SK-N-SH (cell line): ENCODE data around the gene CCM2. TPM values are rescaled to one million over a fixed set of nuclear protein-coding genes. Genes with fewer than 3 reads are reported as not detected.
A peak's percentile ranks its signal among the peaks of the same experiment; 100 is the strongest.

Experiments used
- CTCF ChIA-PET: fragments of 300-600, 350-600 bp; formaldehyde crosslinking; extraction: SDS; loops from one replicate; lab custom pipeline; 2021; lab: Yijun Ruan, JAX
- POLR2A ChIA-PET: fragments of 350-600 bp; sonication (Branson Sonifier 250); formaldehyde crosslinking; extraction: SDS; loops from one replicate; lab custom pipeline; 2020; ENCODE audit warnings: antibody characterized with exemption, inconsistent platforms; lab: Yijun Ruan, JAX
- DNase-seq: peaks from one replicate; pipeline ENCODE4 v3.0.0; 2012
- H2AFZ ChIP-seq: fragments of 200-600 bp; sonication (generic); 2 replicates; pipeline ENCODE4 v1.8.1; 2016; ENCODE audit warnings: antibody characterized with exemption, mild to moderate bottlenecking, low read depth
- H3F3A ChIP-seq: fragments of 200-600 bp; sonication (generic); replicated peaks from 2 replicates; pipeline ENCODE3; 2016; ENCODE audit warnings: antibody characterized with exemption, mild to moderate bottlenecking; ENCODE audit not compliant: insufficient read depth
- H3K27ac ChIP-seq, 2 experiments: fragments of 200-500 bp in 1 of 2; fragments of 200-600 bp in 1 of 2; sonication (Bioruptor generic) in 1 of 2; sonication (generic), shearing (Covaris generic) in 1 of 2; 2 replicates each; pipeline versions ENCODE4 v1.5.1 to v1.6.1; 2014 to 2016; ENCODE audit warnings: low read depth in 2 of 2, inconsistent platforms in 1 of 2, low read length in 1 of 2, mild to moderate bottlenecking in 1 of 2, mixed read lengths in 1 of 2
- H3K27me3 ChIP-seq: fragments of 200-600 bp; sonication (generic), shearing (Covaris generic); 2 replicates; pipeline ENCODE4 v1.6.1; 2016; ENCODE audit warnings: mixed run types; ENCODE audit not compliant: insufficient read depth
- H3K36me3 ChIP-seq, 2 experiments: fragments of 200-500 bp in 1 of 2; fragments of 200-600 bp in 1 of 2; sonication (Bioruptor generic) in 1 of 2; sonication (generic) in 1 of 2; replicated peaks in 1 of 2; 2 replicates each; pipeline versions ENCODE3 to v1.5.1; 2014 to 2016; ENCODE audit warnings: low read length in 1 of 2, mild to moderate bottlenecking in 1 of 2; ENCODE audit not compliant: insufficient read depth in 2 of 2, control insufficient read depth in 1 of 2
- H3K4me1 ChIP-seq, 2 experiments: fragments of 200-500 bp in 1 of 2; fragments of 200-600 bp in 1 of 2; sonication (Bioruptor generic) in 1 of 2; sonication (generic), shearing (Covaris generic) in 1 of 2; 2 replicates each; pipeline versions ENCODE4 v1.5.1 to v1.6.1; 2014 to 2016; ENCODE audit warnings: low read depth in 1 of 2, low read length in 1 of 2, mixed run types in 1 of 2; ENCODE audit not compliant: insufficient read depth in 2 of 2, control insufficient read depth in 1 of 2
- H3K4me2 ChIP-seq: fragments of 200-600 bp; sonication (generic), shearing (Covaris generic); 2 replicates; pipeline ENCODE4 v1.6.1; 2017; ENCODE audit warnings: mixed run types
- H3K4me3 ChIP-seq, 2 experiments: fragments of 200-500 bp in 1 of 2; fragments of 200-600 bp in 1 of 2; sonication (Bioruptor generic) in 1 of 2; sonication (generic), shearing (Covaris generic) in 1 of 2; 2 replicates each; pipeline versions ENCODE4 v1.5.1 to v1.8.1; 2014 to 2016; ENCODE audit warnings: low read depth in 2 of 2, inconsistent platforms in 1 of 2, low read length in 1 of 2, mild to moderate bottlenecking in 1 of 2, mixed read lengths in 1 of 2, moderate library complexity in 1 of 2
- H3K79me2 ChIP-seq: fragments of 200-600 bp; sonication (generic); 2 replicates; pipeline ENCODE4 v1.8.1; 2017; ENCODE audit warnings: mild to moderate bottlenecking; ENCODE audit not compliant: insufficient read depth
- H3K9ac ChIP-seq: fragments of 200-600 bp; sonication (generic); 2 replicates; pipeline ENCODE4 v1.6.1; 2017; ENCODE audit warnings: mixed run types
- H3K9me2 ChIP-seq: fragments of 200-600 bp; sonication (generic); 2 replicates; pipeline ENCODE4 v1.6.1; 2017; ENCODE audit warnings: mixed run types
- H3K9me3 ChIP-seq: fragments of 200-600 bp; sonication (generic); 2 replicates; pipeline ENCODE4 v1.6.1; 2017; ENCODE audit warnings: mixed run types, mild to moderate bottlenecking, moderate library complexity
- H4K20me1 ChIP-seq: fragments of 200-600 bp; sonication (generic); 2 replicates; pipeline ENCODE4 v1.6.1; 2017; ENCODE audit warnings: mild to moderate bottlenecking, mixed run types; ENCODE audit not compliant: insufficient read depth
- EP300 ChIP-seq, 2 experiments: IDR thresholded peaks; 2 replicates each; pipeline versions ENCODE4 v1.4.0 to v1.6.1; 2012; ENCODE audit warnings: borderline replicate concordance in 1 of 2, low read depth in 1 of 2, low read length in 1 of 2
- EZH2phosphoT487 ChIP-seq: fragments of 200-600 bp; sonication (generic); IDR thresholded peaks from 2 replicates; pipeline ENCODE4 v1.6.1; 2017; ENCODE audit warnings: low read depth, mixed run types, mild to moderate bottlenecking, antibody characterized with exemption, moderate library complexity, borderline replicate concordance
- FOSL2 ChIP-seq: IDR thresholded peaks from 2 replicates; pipeline ENCODE4 v1.4.0; 2012; ENCODE audit warnings: low read depth, mild to moderate bottlenecking, moderate library complexity, borderline replicate concordance
- IRF3 ChIP-seq: fragments of 150-350 bp; IDR thresholded peaks from 2 replicates; pipeline ENCODE4 v1.6.1; 2016; ENCODE audit warnings: mild to moderate bottlenecking, low read depth, low read length
- JUND ChIP-seq: IDR thresholded peaks from 2 replicates; pipeline ENCODE4 v1.4.0; 2012
- MXI1 ChIP-seq: IDR thresholded peaks from 2 replicates; pipeline ENCODE4 v1.6.1; 2012; ENCODE audit warnings: mild to moderate bottlenecking, low read depth, low read length, improper control_type of control experiment
- NFIC ChIP-seq: IDR thresholded peaks from 2 replicates; pipeline ENCODE4 v1.4.0; 2012; ENCODE audit warnings: borderline replicate concordance
- PBX3 ChIP-seq: IDR thresholded peaks from 2 replicates; pipeline ENCODE4; 2012
- POLR2AphosphoS5 ChIP-seq: IDR thresholded peaks from 2 replicates; pipeline ENCODE4 v1.6.1; 2012; ENCODE audit warnings: low read depth, low read length
- RAD21 ChIP-seq: IDR thresholded peaks from 2 replicates; pipeline ENCODE4 v1.6.1; 2012; ENCODE audit warnings: mild to moderate bottlenecking, low read length
- RCOR1 ChIP-seq: fragments of 150-350 bp; IDR thresholded peaks from 2 replicates; pipeline ENCODE4 v1.6.1; 2017; ENCODE audit warnings: antibody characterized with exemption, low read length
- REST ChIP-seq: IDR thresholded peaks from 2 replicates; pipeline ENCODE4 v1.6.1; 2012; ENCODE audit warnings: mild to moderate bottlenecking, low read depth, low read length, moderate library complexity
- RFX5 ChIP-seq: IDR thresholded peaks from 2 replicates; pipeline ENCODE4 v1.6.1; 2012; ENCODE audit warnings: mild to moderate bottlenecking, improper control_type of control experiment, low read length
- RXRA ChIP-seq: IDR thresholded peaks from 2 replicates; pipeline ENCODE4 v1.4.0; 2012; ENCODE audit warnings: low read depth, mild to moderate bottlenecking, borderline replicate concordance
- SIN3A ChIP-seq: IDR thresholded peaks from 2 replicates; pipeline ENCODE4 v1.6.1; 2012; ENCODE audit warnings: low read depth, mild to moderate bottlenecking, low read length, moderate library complexity, borderline replicate concordance
- SMC3 ChIP-seq: IDR thresholded peaks from 2 replicates; pipeline ENCODE4 v1.6.1; 2012; ENCODE audit warnings: low read depth, low read length, improper control_type of control experiment
- TEAD4 ChIP-seq: IDR thresholded peaks from 2 replicates; pipeline ENCODE4 v1.4.0; 2012; ENCODE audit warnings: mild to moderate bottlenecking, borderline replicate concordance; ENCODE audit not compliant: insufficient read depth
- USF1 ChIP-seq: IDR thresholded peaks from 2 replicates; pipeline ENCODE4 v1.4.0; 2012; ENCODE audit warnings: low read depth, borderline replicate concordance
- WGBS: methylation state at CpG from one replicate; pipeline ENCODE4 v1.1.6; 2017; ENCODE audit warnings: low lambda C conversion rate; 5-methylcytosine and 5-hydroxymethylcytosine counted together
- polyA plus RNA-seq, 3 experiments: library from polyadenylated mRNA; depleted of rRNA; stranded (reverse); fragments of >200 nt; gene quantifications; 2 replicates each; pipeline ENCODE4 v1.2.3, GENCODE V29; 2012

Gene CCM2
- polyA plus RNA-seq, 1 of the 3 experiments (the other 2 are of a cell fraction), result 83.2 TPM

- peak; percentile 78 for TF ChIP-seq REST
- TF ChIP-seq, all 33 proteins: peak for 17
These were observed 13.6 kb upstream of the CCM2 start (continued) for GRCh38 chr7:44986218-44987053.

GRCh38 chr7:44987457-44987856 lies 12.5 kb upstream of the CCM2 start:
- no peaks in the 10 kb centered on the region for H3K9me2 ChIP-seq
- no peak overlapping the region for H2AFZ ChIP-seq
- no peaks in the 10 kb centered on the region for H3K27me3 ChIP-seq
- H3K27ac ChIP-seq, result no peak overlapping the region
- POLR2A ChIA-PET, result no interaction called here
- DNase-seq, result no peak
- peaks cover 26% of the 10 kb centered on the region for H3K79me2 ChIP-seq
- TF ChIP-seq RAD21, result no peak
- no peak for TF ChIP-seq USF1
- no peak for TF ChIP-seq RFX5
- TF ChIP-seq RCOR1, result no peak
- no peak for TF ChIP-seq EZH2phosphoT487
- TF ChIP-seq PBX3, result no peak
- no peak for TF ChIP-seq EP300 (IDR thresholded peaks at IDR 0.05; ENCODE audit: borderline replicate concordance in 1 of 2, low read depth in 1 of 2, low read length in 1 of 2)
- TF ChIP-seq POLR2AphosphoS5, result no peak
- no peak for TF ChIP-seq JUND
- TF ChIP-seq MXI1, result no peak
- TF ChIP-seq SMC3, result no peak
- no peak for TF ChIP-seq NFIC
- TF ChIP-seq FOSL2, result no peak
- TF ChIP-seq SIN3A, result no peak
- no peak for TF ChIP-seq IRF3
- no peak for TF ChIP-seq RXRA
- TF ChIP-seq TEAD4, result no peak
- peak overlapping the region; percentile 77 to 79; a peak in 2 of 4 replicates for H3K4me3 ChIP-seq
- CTCF ChIA-PET, result interaction anchor here (0.6 to 5.8 kb wide), 6 partner anchors 11 to 148 kb away, joined by 3 to 34 read pairs (median 6); partner anchors contain the start of genes CCM2 and TBRG4
- H3K9ac ChIP-seq, result no peak overlapping the region
- no peaks in the 10 kb centered on the region for H3K9me3 ChIP-seq
- H3K36me3 ChIP-seq, result peaks cover 33 to 34% of the 10 kb centered on the region in 2 experiments
- H3F3A ChIP-seq, result peaks cover 30% of the 10 kb centered on the region
- H3K4me2 ChIP-seq, result peak overlapping the region; percentile 81
- 0 out of 2 replicates have a peak, but pooled peaks cover 3% of the 10 kb centered on the region for H4K20me1 ChIP-seq
- peaks cover 24 to 26% of the 10 kb centered on the region in 2 experiments; a peak in 3 of 4 replicates for H3K4me1 ChIP-seq
- 93% methylated on average over 7 of the region's 7 CpGs for WGBS
